Muscle layer of colon (tissue), 2 donors: ENCODE data around the gene TPM3.

Source experiments
- H3K27ac ChIP-seq: one replicate; pipeline ENCODE4 v1.7.0; 2013; ENCODE audit warnings: low read depth, mild to moderate bottlenecking, low read length, moderate library complexity
- H3K27me3 ChIP-seq, 2 donors: one replicate each; pipeline ENCODE4 v1.7.0; 2013; ENCODE audit warnings: low read length in 2 of 2, mild to moderate bottlenecking in 2 of 2; ENCODE audit not compliant: insufficient read depth in 2 of 2, control insufficient read depth in 1 of 2
- H3K36me3 ChIP-seq: one replicate; pipeline ENCODE4 v1.7.0; 2013; ENCODE audit warnings: mild to moderate bottlenecking, low read length; ENCODE audit not compliant: insufficient read depth
- H3K4me1 ChIP-seq: one replicate; pipeline ENCODE4 v1.7.0; 2013; ENCODE audit warnings: mild to moderate bottlenecking, low read length; ENCODE audit not compliant: insufficient read depth
- H3K4me3 ChIP-seq, 2 donors: one replicate each; pipeline ENCODE4 v1.7.0; 2013; ENCODE audit warnings: low read length in 2 of 2, low read depth in 1 of 2, mild to moderate bottlenecking in 1 of 2, moderate library complexity in 1 of 2
- H3K9ac ChIP-seq: one replicate; pipeline ENCODE4 v1.7.0; 2013; ENCODE audit warnings: low read length
- H3K9me3 ChIP-seq: one replicate; pipeline ENCODE4 v1.7.0; 2013; ENCODE audit warnings: mild to moderate bottlenecking, low read length
- donor health status: abdominal sarcoma.
- donor health status: Adenocarcinoma of cecum.

TPM3 gene

DNA sequence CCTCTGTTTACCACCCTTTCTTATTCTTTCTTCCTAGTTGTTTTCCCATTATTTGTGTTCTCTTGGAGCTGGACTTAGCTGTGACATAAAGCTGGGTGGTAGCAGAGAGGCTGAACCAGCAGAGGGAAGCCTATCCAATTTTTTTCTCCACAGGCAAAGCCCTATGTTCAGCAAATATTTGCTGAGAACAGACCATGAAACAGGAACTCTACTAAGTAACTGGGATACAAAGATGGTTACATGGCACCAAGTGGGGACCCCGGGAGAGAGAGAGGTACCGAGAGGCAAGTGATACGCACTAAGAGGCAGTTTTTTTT, 7.6 kb upstream of the TPM3 start:
- Histone ChIP-seq H3K9me3 (no peaks in the 10 kb centered on the region), H3K36me3 (no peaks in the 10 kb centered on the region), H3K27me3 (no peaks in the 10 kb centered on the region), H3K27ac (no peak overlapping the region), H3K9ac (no peak overlapping the region), H3K4me3 (no peak overlapping the region), H3K4me1 (peaks cover 7% of the 10 kb centered on the region)

- H3K27ac ChIP-seq: no peak overlapping the region
- no peak overlapping the region for H3K4me3 ChIP-seq
- no peaks in the 10 kb centered on the region for H3K36me3 ChIP-seq
- no peaks in the 10 kb centered on the region for H3K27me3 ChIP-seq
- peaks cover 7% of the 10 kb centered on the region for H3K4me1 ChIP-seq
- no peak overlapping the region for H3K9ac ChIP-seq
- H3K9me3 ChIP-seq: no peaks in the 10 kb centered on the region
Measured at GRCh38 chr1:154198756-154199562, 7.1 kb upstream of the TPM3 start.

- Histone ChIP-seq H3K4me3 (no peak overlapping the region), H3K36me3 (no peaks in the 10 kb centered on the region), H3K9ac (no peak overlapping the region), H3K4me1 (no peaks in the 10 kb centered on the region), H3K9me3 (no peaks in the 10 kb centered on the region), H3K27me3 (peaks cover 0 to 6% of the 10 kb centered on the region in 2 donors), H3K27ac (no peak overlapping the region)
Measured at GRCh38 chr1:154193821-154194220, 1.9 kb upstream of the TPM3 start.

DNA sequence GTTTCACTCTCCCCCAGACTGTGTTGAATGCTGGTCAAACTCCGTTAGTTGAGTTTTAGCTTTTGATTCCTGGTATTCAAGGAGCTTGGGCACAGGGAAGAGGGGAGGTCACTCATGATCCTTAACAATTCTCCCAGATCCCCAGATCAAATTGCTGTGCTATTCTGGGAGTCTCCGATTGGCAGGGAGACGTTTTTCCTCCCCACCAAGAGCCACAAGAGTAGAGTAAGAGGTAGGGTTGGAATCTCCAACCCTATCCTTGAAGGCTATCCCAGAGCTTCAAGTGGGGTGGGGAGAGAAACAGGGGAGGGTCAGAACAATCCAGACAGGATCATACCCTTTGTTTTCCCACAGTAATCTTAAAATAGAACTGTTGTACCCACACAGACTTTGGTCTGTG, 576 bp upstream of the TPM3 start:
- Histone ChIP-seq H3K9me3 (no peaks in the 10 kb centered on the region), H3K4me1 (no peaks in the 10 kb centered on the region), H3K27ac (no peak overlapping the region), H3K27me3 (peaks cover 0 to 6% of the 10 kb centered on the region in 2 donors), H3K9ac (no peak overlapping the region), H3K4me3 (no peak overlapping the region), H3K36me3 (no peaks in the 10 kb centered on the region)

- peaks cover 0 to 6% of the 10 kb centered on the region in 2 donors for H3K27me3 ChIP-seq
- H3K9me3 ChIP-seq: no peaks in the 10 kb centered on the region
- no peak overlapping the region for H3K4me3 ChIP-seq
- H3K27ac ChIP-seq: no peak overlapping the region
- no peak overlapping the region for H3K9ac ChIP-seq
- no peaks in the 10 kb centered on the region for H3K4me1 ChIP-seq
- no peaks in the 10 kb centered on the region for H3K36me3 ChIP-seq
Measured at GRCh38 chr1:154190550-154190949, 1.4 kb downstream of the TPM3 start.

- H3K9me3 ChIP-seq: no peaks in the 10 kb centered on the region
- H3K9ac ChIP-seq: no peak overlapping the region
- no peak overlapping the region for H3K27ac ChIP-seq
- H3K4me3 ChIP-seq: no peak overlapping the region
- no peaks in the 10 kb centered on the region for H3K36me3 ChIP-seq
- peaks cover 0 to 6% of the 10 kb centered on the region in 2 donors for H3K27me3 ChIP-seq
- peaks cover 5% of the 10 kb centered on the region for H3K4me1 ChIP-seq
Measured at GRCh38 chr1:154186852-154187501, 4.9 kb downstream of the TPM3 start.

DNA sequence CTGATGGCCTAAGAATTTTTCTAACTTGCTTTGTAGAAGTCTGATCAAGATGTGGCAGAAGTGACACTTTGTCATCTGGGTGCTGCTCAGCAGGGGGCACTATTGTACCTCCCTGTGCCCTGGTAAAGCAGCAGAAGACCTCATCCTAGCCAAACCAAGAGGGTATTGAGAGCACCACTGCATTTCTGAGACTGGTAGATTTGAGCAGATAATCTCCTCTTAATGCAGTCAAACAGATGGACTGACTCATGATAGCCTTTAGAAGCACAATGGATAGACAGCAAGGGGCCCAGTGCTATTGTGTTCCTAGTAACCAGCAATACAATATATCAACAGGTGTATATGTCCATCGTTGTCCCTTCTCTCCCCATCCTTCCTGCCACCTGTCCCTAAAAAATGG, 5.7 kb downstream of the TPM3 start:
- no peak overlapping the region for H3K27ac ChIP-seq
- H3K4me3 ChIP-seq: no peak overlapping the region
- H3K9ac ChIP-seq: no peak overlapping the region
- no peaks in the 10 kb centered on the region for H3K36me3 ChIP-seq
- H3K27me3 ChIP-seq: no peaks in the 10 kb centered on the region
- peaks cover 13% of the 10 kb centered on the region for H3K4me1 ChIP-seq
- H3K9me3 ChIP-seq: no peaks in the 10 kb centered on the region

DNA sequence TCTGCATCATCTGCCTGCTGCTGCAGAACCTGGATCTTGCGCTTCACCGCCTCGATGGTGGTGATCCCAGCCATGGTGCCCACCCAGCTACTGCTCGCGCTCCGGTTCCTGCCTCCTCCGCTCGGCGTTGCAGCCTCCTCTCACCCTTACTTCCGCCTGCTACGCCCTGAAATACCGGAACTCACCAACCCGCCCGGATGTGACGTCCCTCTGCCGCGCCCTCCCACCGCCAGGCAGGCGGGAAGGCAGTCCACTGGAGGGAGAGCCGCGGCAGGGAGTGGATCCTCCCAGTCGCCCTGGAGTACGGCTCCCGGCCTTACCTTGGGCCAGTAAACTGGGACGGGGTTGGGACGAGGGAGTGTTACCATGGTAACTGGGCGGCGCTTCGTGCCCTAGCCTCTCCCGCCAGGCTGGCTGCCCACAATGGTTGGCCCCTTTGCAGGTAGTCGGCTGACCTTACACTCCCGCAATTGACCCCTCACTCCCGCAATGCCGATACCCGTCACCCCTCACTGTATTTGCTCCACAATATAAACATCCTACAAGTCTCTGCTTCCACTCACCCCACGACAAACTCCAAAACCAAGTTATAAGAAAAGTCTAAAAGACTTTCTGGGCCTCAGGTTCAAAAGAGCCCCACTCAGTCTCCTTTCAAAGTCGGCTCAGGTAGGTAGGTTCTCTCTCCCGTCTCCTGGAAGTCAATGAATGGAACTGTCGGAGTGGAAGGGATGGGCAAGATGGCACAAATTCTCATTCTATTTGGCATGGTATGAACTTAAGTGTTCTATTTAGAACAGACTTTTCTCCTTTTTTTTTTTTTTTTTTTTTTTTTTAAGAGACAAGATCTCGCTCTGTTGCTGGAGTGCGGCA, 8.6 kb downstream of the TPM3 start:
- Histone ChIP-seq H3K27ac (peak overlapping the region; percentile 92), H3K27me3 (no peaks in the 10 kb centered on the region), H3K36me3 (peaks cover 5% of the 10 kb centered on the region), H3K4me1 (peaks cover 35% of the 10 kb centered on the region), H3K4me3 (peak overlapping the region; percentile 80 to 89), H3K9me3 (no peaks in the 10 kb centered on the region), H3K9ac (peak overlapping the region; percentile 83)

GRCh38 chr1:154182344-154183045, 9.4 kb downstream of the TPM3 start:
- Histone ChIP-seq H3K36me3 (peaks cover 5% of the 10 kb centered on the region), H3K27me3 (no peaks in the 10 kb centered on the region), H3K9me3 (no peaks in the 10 kb centered on the region), H3K9ac (peak overlapping the region; percentile 83), H3K4me3 (peak overlapping the region; percentile 80 to 89), H3K4me1 (peaks cover 41% of the 10 kb centered on the region), H3K27ac (peak overlapping the region; percentile 92)

GRCh38 chr1:154181944-154182343, 10.0 kb downstream of the TPM3 start:
- Histone ChIP-seq H3K36me3 (peaks cover 5% of the 10 kb centered on the region), H3K4me1 (peaks cover 46% of the 10 kb centered on the region), H3K27me3 (no peaks in the 10 kb centered on the region), H3K9me3 (no peaks in the 10 kb centered on the region), H3K27ac (peak overlapping the region; percentile 92), H3K4me3 (peak overlapping the region; percentile 80 to 89), H3K9ac (peak overlapping the region; percentile 83)
